ENCODE results near the gene SP5.
A peak's percentile ranks its signal among the peaks of the same experiment; 100 is the strongest.

DNA sequence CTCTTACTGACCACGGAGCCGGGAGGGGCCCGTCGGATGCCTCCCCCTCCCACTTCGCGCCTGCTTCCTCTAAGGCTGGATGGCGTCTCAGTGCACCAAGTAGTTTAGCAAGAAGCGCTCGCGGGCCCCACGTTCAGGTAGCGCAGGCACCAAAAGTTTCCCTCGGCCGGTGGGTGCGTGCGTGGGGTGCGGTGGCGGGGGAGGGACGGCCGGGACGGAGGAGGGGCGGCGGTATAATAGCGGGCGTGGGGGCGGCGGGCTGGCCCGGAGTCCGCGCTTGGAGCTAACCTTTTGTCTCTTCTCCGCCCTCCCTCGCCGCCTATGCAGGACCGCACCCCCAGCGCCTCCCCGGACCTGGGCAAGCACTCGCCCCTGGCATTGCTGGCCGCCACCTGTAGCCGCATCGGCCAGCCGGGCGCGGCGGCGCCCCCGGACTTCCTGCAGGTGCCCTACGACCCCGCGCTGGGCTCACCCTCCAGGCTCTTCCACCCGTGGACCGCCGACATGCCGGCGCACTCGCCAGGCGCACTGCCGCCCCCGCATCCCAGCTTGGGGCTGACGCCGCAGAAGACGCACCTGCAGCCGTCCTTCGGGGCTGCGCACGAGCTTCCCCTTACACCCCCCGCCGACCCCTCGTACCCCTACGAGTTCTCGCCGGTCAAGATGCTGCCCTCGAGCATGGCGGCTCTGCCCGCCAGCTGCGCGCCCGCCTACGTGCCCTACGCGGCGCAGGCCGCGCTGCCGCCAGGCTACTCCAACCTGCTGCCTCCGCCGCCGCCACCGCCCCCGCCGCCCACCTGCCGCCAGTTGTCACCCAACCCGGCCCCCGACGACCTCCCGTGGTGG, 1.0 kb downstream of the SP5 start:
- peak; percentile 37 for TF ChIP-seq EZH2 (IDR thresholded peaks at IDR 0.05; ENCODE audit: insufficient read depth, poor library complexity, severe bottlenecking)
- TF ChIP-seq EZH2phosphoT487 (IDR thresholded peaks at IDR 0.05; ENCODE audit: insufficient read depth, low read depth) = no peak

Data from GM23248 (cell line).